ENCODE results near the gene TAS2R16. TPM values are rescaled to one million over a fixed set of nuclear protein-coding genes. Genes with fewer than 3 reads are reported as not detected.

Gene TAS2R16
- total RNA-seq, 4 donors from 2014 or later, result not detected

DNA sequence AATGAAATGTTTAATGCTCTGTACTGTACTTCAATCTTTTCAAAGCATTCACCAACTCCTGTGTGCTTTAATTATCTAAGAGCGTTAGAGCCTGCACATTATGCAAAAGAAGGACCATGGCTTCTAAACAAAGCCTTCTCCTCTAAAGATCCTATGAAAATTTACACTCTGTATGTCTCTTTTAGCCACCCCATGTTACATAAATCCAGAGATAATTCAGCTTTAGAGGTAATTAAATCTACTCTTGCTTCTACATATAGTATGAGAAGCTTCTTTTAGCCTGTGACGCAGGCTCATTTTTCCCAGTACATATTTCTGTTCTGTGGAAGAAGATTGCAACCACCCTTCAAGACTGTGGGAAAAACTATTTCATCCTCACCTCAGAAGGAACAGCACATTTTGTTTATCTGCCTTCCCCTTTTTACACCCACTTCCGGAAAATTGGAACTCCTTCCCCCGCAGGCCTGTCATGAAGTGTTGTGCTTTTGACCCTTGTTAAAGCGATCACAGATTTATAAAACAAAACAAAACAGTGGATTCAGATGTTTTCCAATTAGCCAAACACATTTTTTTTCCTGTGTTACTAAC lies 8.1 kb upstream of the TAS2R16 start:
- ATAC-seq (ENCODE audit: low FRiP score) (no peak), DNase-seq (ENCODE audit: low spot score) (no peak)
- TF ChIP-seq, protein P1, sequence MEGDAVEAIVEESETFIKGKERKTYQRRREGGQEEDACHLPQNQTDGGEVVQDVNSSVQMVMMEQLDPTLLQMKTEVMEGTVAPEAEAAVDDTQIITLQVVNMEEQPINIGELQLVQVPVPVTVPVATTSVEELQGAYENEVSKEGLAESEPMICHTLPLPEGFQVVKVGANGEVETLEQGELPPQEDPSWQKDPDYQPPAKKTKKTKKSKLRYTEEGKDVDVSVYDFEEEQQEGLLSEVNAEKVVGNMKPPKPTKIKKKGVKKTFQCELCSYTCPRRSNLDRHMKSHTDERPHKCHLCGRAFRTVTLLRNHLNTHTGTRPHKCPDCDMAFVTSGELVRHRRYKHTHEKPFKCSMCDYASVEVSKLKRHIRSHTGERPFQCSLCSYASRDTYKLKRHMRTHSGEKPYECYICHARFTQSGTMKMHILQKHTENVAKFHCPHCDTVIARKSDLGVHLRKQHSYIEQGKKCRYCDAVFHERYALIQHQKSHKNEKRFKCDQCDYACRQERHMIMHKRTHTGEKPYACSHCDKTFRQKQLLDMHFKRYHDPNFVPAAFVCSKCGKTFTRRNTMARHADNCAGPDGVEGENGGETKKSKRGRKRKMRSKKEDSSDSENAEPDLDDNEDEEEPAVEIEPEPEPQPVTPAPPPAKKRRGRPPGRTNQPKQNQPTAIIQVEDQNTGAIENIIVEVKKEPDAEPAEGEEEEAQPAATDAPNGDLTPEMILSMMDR (IDR thresholded peaks at IDR 0.05), result no peak

DNA sequence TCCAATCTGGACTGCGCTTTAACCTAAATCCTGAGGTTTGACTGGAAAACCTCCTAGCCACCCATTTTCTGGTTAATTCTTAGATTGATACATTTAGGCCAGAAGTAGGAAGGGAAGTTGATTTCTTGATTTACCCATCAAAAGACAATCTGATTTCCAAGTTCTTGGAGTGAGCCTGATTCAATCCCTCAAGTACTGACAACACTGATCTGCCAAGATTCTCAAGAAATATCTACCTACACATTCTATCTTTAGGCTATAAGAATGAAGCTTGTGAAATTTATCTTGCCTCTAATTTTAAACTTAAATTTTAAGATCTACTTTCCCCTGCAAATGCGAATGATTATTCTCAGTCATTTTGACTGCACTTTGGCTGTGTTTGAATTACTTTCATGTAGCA lies 5.9 kb downstream of the TAS2R16 start:
- ATAC-seq (ENCODE audit: low FRiP score), result no peak
- TF ChIP-seq, protein P1 (IDR thresholded peaks at IDR 0.05), result no peak

GRCh38 chr7:122989041-122989440 lies 6.5 kb downstream of the TAS2R16 start:
- ATAC-seq (ENCODE audit: low FRiP score) (no peak), DNase-seq (ENCODE audit: low spot score) (no peak)
- TF ChIP-seq, protein P1 (IDR thresholded peaks at IDR 0.05), result no peak

More for the DNA sequence above, 5.9 kb downstream of the TAS2R16 start:
- DNase-seq (ENCODE audit: low spot score), result no peak

GRCh38 chr7:122988333-122988732 lies 7.2 kb downstream of the TAS2R16 start:
- no peak for ATAC-seq (ENCODE audit: low FRiP score)
- TF ChIP-seq, protein P1 (IDR thresholded peaks at IDR 0.05), result no peak
- no peak for DNase-seq (ENCODE audit: low spot score)

DNA sequence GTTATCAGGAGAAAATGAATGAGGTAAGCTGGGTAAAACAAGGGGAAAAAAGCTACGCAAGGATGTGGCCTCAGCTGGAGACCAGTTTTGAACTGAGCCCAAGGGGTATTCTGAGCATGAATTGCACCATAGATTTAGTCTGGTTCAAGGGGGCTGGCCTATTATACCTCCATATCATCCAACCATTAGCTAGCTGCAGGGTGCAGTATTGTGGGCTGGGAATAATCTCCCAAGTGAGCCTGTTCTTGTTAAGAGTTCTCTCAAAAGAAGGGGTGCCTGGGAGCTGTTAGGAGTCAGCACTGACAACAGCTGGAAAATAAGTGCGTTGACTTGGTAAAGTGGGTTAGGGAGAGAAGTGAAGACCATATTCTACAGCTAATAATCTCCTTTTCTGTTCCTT lies 8.0 kb downstream of the TAS2R16 start:
- no peak for DNase-seq (ENCODE audit: low spot score)
- no peak for ATAC-seq (ENCODE audit: low FRiP score)
- TF ChIP-seq, protein P1 (IDR thresholded peaks at IDR 0.05), result no peak

GRCh38 chr7:122984021-122984420 lies 11.5 kb downstream of the TAS2R16 start:
- no peak for DNase-seq (ENCODE audit: low spot score)
- ATAC-seq (ENCODE audit: low FRiP score), result no peak

GRCh38 chr7:122983261-122983660 lies 12.2 kb downstream of the TAS2R16 start:
- no peak for ATAC-seq (ENCODE audit: low FRiP score)
- no peak for DNase-seq (ENCODE audit: low spot score)
- TF ChIP-seq, protein P1 (IDR thresholded peaks at IDR 0.05), result no peak

More at GRCh38 chr7:122984021-122984420, 11.5 kb downstream of the TAS2R16 start:
- TF ChIP-seq, protein P1 (IDR thresholded peaks at IDR 0.05), result no peak

Data from omental fat pad (tissue), 4 donors.